ENCODE results near the gene MBD5.

GRCh38 chr2:148102641-148103040, 81.8 kb downstream of the MBD5 start:
- TF ChIP-seq CTCF (IDR thresholded peaks at IDR 0.05; ENCODE audit: low read depth, low read length) (no peak), EZH2phosphoT487 (IDR thresholded peaks at IDR 0.05; ENCODE audit: low read depth) (no peak)

All from OCI-LY3 (cell line).